Hematopoietic multipotent progenitor cell treated with erythropoietin and hydrocortisone succinate and interleukin-3 and kit ligand, for 15 days (in vitro differentiated cells): Measurements from ENCODE around the gene PNPLA2.
A peak's percentile ranks its signal among the peaks of the same experiment; 100 is the strongest.

Experiments used
- DNase-seq: peaks from one replicate; pipeline ENCODE4 v3.0.0-alpha.2; 2015; ENCODE audit warnings: low spot score

The PNPLA2 gene

GRCh38 chr11:816433-816779 lies 2.3 kb upstream of the PNPLA2 start:
- no peak for DNase-seq

GRCh38 chr11:819129-819931 lies 616 bp downstream of the PNPLA2 start:
- DNase-seq = peak; percentile 94

GRCh38 chr11:819943-820649 lies 1.4 kb downstream of the PNPLA2 start:
- peak; percentile 91 for DNase-seq

- no peak for DNase-seq
These were observed 2.2 kb downstream of the PNPLA2 start for GRCh38 chr11:820655-821511.

GRCh38 chr11:821512-822371 lies 3.0 kb downstream of the PNPLA2 start:
- no peak for DNase-seq

- no peak for DNase-seq
These were observed 5.0 kb downstream of the PNPLA2 start for GRCh38 chr11:823441-824291.

GRCh38 chr11:824292-824880 lies 5.7 kb downstream of the PNPLA2 start:
- DNase-seq = no peak

- DNase-seq = no peak
These were observed 6.2 kb downstream of the PNPLA2 start for GRCh38 chr11:824942-825341.

- no peak for DNase-seq
These were observed 6.9 kb downstream of the PNPLA2 start for GRCh38 chr11:825366-826226.

GRCh38 chr11:826227-826621 lies 7.5 kb downstream of the PNPLA2 start:
- DNase-seq = no peak

- no peak for DNase-seq
These were observed 8.1 kb downstream of the PNPLA2 start for GRCh38 chr11:826836-827145.

GRCh38 chr11:827146-827896 lies 8.6 kb downstream of the PNPLA2 start:
- no peak for DNase-seq

GRCh38 chr11:827897-828192 lies 9.1 kb downstream of the PNPLA2 start, which contains the start of gene CRACR2B:
CRACR2B (plus strand) TSS chr11:827919; CDS start chr11:828608, 689 bp downstream.
- no peak for DNase-seq

GRCh38 chr11:828506-829175 lies 9.9 kb downstream of the PNPLA2 start:
- DNase-seq = no peak

GRCh38 chr11:829176-829846 lies 10.6 kb downstream of the PNPLA2 start:
- DNase-seq = no peak

GRCh38 chr11:829847-830294 lies 11.2 kb downstream of the PNPLA2 start:
- no peak for DNase-seq

GRCh38 chr11:830295-831117 lies 11.8 kb downstream of the PNPLA2 start:
- no peak for DNase-seq
